ENCODE results near the gene MBTPS1. TPM values are rescaled to one million over a fixed set of nuclear protein-coding genes. Genes with fewer than 3 reads are reported as not detected.

The MBTPS1 gene
- polyA plus RNA-seq, 1 donor from 2014 or later: 66.9 TPM

DNA sequence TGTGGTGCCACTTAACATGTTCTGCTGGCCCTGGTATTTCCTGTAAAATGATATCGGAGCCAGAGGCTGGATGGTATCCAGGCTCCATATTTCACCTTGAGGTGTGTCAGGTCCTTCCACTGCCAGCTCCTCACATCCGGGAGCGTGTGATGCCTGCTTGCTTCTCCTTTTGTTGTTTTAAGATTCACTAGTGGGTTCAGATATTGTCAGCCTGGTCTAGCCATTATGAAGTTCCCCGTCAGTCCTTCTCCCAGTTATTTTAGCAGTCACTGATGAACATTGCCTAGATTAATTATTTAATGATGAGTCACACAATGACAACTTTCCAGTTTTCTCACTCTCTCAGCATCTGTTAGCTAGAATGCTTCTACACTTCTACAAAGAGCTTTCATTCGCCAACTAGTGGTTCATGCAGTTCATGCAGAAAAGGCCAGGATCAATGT, 39.6 kb upstream of the MBTPS1 start:
- H3K36me3 ChIP-seq (ENCODE audit: insufficient read depth, low read length): no peaks in the 10 kb centered on the region

DNA sequence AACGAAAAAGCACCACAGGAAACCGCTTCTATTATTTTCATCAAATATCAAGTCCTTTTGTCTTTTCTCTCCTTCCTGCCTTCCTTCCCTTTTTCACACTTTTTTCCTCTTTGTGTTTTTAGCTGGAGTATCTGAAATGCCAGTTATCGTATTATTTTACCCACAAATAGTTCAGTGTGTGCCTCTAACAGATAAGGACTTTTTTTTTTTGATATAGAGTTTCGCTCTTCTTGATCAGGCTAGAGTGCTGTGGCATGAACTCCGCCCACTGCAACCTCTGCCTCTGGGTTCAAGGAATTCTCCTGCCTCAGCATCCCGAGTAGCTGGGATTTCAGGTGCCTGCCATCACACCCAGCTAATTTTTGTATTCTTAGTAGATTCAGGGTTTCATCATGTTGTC, 39.0 kb upstream of the MBTPS1 start:
- H3K27ac ChIP-seq (ENCODE audit: low read length): no peak overlapping the region
- no peaks in the 10 kb centered on the region for H3F3A ChIP-seq (ENCODE audit: insufficient read depth, low read length, poor library complexity, severe bottlenecking)
- no peaks in the 10 kb centered on the region for H3K9me3 ChIP-seq (ENCODE audit: low read length)
- H2AFZ ChIP-seq (ENCODE audit: low read depth, low read length): no peak overlapping the region
- H3K4me2 ChIP-seq (ENCODE audit: low read length): no peak overlapping the region
- H3K27me3 ChIP-seq (ENCODE audit: insufficient read depth, low read depth, low read length): no peaks in the 10 kb centered on the region
- H3K79me2 ChIP-seq (replicated peaks; ENCODE audit: insufficient read depth, low read length): no peaks in the 10 kb centered on the region
- TF ChIP-seq SMC3 (conservative IDR thresholded peaks at IDR 0.05; ENCODE audit: poor library complexity) (no peak), EZH2 (IDR thresholded peaks at IDR 0.05; ENCODE audit: borderline replicate concordance, insufficient read depth, low read length, poor library complexity, severe bottlenecking) (no peak), MXI1 (conservative IDR thresholded peaks at IDR 0.05; ENCODE audit: poor library complexity, severe bottlenecking) (no peak), POLR2AphosphoS5 (IDR thresholded peaks at IDR 0.05) (no peak), RAD21 (conservative IDR thresholded peaks at IDR 0.05) (no peak), TAF1 (IDR thresholded peaks at IDR 0.05; ENCODE audit: low read depth) (no peak), EP300 (conservative IDR thresholded peaks at IDR 0.05; ENCODE audit: poor library complexity, severe bottlenecking) (no peak)
- TF ChIP-seq, protein P1, sequence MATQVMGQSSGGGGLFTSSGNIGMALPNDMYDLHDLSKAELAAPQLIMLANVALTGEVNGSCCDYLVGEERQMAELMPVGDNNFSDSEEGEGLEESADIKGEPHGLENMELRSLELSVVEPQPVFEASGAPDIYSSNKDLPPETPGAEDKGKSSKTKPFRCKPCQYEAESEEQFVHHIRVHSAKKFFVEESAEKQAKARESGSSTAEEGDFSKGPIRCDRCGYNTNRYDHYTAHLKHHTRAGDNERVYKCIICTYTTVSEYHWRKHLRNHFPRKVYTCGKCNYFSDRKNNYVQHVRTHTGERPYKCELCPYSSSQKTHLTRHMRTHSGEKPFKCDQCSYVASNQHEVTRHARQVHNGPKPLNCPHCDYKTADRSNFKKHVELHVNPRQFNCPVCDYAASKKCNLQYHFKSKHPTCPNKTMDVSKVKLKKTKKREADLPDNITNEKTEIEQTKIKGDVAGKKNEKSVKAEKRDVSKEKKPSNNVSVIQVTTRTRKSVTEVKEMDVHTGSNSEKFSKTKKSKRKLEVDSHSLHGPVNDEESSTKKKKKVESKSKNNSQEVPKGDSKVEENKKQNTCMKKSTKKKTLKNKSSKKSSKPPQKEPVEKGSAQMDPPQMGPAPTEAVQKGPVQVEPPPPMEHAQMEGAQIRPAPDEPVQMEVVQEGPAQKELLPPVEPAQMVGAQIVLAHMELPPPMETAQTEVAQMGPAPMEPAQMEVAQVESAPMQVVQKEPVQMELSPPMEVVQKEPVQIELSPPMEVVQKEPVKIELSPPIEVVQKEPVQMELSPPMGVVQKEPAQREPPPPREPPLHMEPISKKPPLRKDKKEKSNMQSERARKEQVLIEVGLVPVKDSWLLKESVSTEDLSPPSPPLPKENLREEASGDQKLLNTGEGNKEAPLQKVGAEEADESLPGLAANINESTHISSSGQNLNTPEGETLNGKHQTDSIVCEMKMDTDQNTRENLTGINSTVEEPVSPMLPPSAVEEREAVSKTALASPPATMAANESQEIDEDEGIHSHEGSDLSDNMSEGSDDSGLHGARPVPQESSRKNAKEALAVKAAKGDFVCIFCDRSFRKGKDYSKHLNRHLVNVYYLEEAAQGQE (IDR thresholded peaks at IDR 0.05; ENCODE audit: borderline replicate concordance): no peak
- TF ChIP-seq, protein P2, sequence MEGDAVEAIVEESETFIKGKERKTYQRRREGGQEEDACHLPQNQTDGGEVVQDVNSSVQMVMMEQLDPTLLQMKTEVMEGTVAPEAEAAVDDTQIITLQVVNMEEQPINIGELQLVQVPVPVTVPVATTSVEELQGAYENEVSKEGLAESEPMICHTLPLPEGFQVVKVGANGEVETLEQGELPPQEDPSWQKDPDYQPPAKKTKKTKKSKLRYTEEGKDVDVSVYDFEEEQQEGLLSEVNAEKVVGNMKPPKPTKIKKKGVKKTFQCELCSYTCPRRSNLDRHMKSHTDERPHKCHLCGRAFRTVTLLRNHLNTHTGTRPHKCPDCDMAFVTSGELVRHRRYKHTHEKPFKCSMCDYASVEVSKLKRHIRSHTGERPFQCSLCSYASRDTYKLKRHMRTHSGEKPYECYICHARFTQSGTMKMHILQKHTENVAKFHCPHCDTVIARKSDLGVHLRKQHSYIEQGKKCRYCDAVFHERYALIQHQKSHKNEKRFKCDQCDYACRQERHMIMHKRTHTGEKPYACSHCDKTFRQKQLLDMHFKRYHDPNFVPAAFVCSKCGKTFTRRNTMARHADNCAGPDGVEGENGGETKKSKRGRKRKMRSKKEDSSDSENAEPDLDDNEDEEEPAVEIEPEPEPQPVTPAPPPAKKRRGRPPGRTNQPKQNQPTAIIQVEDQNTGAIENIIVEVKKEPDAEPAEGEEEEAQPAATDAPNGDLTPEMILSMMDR (IDR thresholded peaks at IDR 0.05; ENCODE audit: poor library complexity, severe bottlenecking): no peak
- no peaks in the 10 kb centered on the region for H4K20me1 ChIP-seq (ENCODE audit: insufficient read depth)
- no peaks in the 10 kb centered on the region for H3K36me3 ChIP-seq (ENCODE audit: insufficient read depth, low read length)
- H3K9ac ChIP-seq (ENCODE audit: low read length): no peak overlapping the region
- no peak overlapping the region for H3K4me3 ChIP-seq (ENCODE audit: low read length)
- no peaks in the 10 kb centered on the region for H3K9me2 ChIP-seq (ENCODE audit: insufficient read depth, low read length)

More for the DNA sequence above, 39.6 kb upstream of the MBTPS1 start:
- Histone ChIP-seq H3K27ac (ENCODE audit: low read length) (no peak overlapping the region), H3K79me2 (replicated peaks; ENCODE audit: insufficient read depth, low read length) (no peaks in the 10 kb centered on the region), H3K9me3 (ENCODE audit: low read length) (no peaks in the 10 kb centered on the region), H3F3A (ENCODE audit: insufficient read depth, low read length, poor library complexity, severe bottlenecking) (no peaks in the 10 kb centered on the region), H3K27me3 (ENCODE audit: insufficient read depth, low read depth, low read length) (no peaks in the 10 kb centered on the region), H3K4me3 (ENCODE audit: low read length) (no peak overlapping the region), H3K9ac (ENCODE audit: low read length) (no peak overlapping the region), H3K9me2 (ENCODE audit: insufficient read depth, low read length) (no peaks in the 10 kb centered on the region), H3K4me2 (ENCODE audit: low read length) (no peak overlapping the region), H4K20me1 (ENCODE audit: insufficient read depth) (no peaks in the 10 kb centered on the region), H2AFZ (ENCODE audit: low read depth, low read length) (no peak overlapping the region)
- TF ChIP-seq POLR2AphosphoS5 (IDR thresholded peaks at IDR 0.05) (no peak), MXI1 (conservative IDR thresholded peaks at IDR 0.05; ENCODE audit: poor library complexity, severe bottlenecking) (no peak), EP300 (conservative IDR thresholded peaks at IDR 0.05; ENCODE audit: poor library complexity, severe bottlenecking) (no peak), TAF1 (IDR thresholded peaks at IDR 0.05; ENCODE audit: low read depth) (no peak), RAD21 (conservative IDR thresholded peaks at IDR 0.05) (no peak), EZH2 (IDR thresholded peaks at IDR 0.05; ENCODE audit: borderline replicate concordance, insufficient read depth, low read length, poor library complexity, severe bottlenecking) (no peak)
- TF ChIP-seq, protein P2 (IDR thresholded peaks at IDR 0.05; ENCODE audit: poor library complexity, severe bottlenecking): no peak
- TF ChIP-seq, protein P1 (IDR thresholded peaks at IDR 0.05; ENCODE audit: borderline replicate concordance): no peak

All from neural cell (in vitro differentiated cells).